CD1c-positive myeloid dendritic cell (primary cell): ENCODE results near the gene ODAPH.
"Not testable (repeated sequence)": the region's sequence is repeated elsewhere in the genome, so short reads cannot be mapped to it uniquely, and the experiment has no call there.

Source experiments
- DNase-seq: peaks from one replicate; pipeline ENCODE4 v3.0.0-alpha.2; 2016; ENCODE audit errors: extremely low spot score

Gene ODAPH, protein sequence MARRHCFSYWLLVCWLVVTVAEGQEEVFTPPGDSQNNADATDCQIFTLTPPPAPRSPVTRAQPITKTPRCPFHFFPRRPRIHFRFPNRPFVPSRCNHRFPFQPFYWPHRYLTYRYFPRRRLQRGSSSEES

DNA sequence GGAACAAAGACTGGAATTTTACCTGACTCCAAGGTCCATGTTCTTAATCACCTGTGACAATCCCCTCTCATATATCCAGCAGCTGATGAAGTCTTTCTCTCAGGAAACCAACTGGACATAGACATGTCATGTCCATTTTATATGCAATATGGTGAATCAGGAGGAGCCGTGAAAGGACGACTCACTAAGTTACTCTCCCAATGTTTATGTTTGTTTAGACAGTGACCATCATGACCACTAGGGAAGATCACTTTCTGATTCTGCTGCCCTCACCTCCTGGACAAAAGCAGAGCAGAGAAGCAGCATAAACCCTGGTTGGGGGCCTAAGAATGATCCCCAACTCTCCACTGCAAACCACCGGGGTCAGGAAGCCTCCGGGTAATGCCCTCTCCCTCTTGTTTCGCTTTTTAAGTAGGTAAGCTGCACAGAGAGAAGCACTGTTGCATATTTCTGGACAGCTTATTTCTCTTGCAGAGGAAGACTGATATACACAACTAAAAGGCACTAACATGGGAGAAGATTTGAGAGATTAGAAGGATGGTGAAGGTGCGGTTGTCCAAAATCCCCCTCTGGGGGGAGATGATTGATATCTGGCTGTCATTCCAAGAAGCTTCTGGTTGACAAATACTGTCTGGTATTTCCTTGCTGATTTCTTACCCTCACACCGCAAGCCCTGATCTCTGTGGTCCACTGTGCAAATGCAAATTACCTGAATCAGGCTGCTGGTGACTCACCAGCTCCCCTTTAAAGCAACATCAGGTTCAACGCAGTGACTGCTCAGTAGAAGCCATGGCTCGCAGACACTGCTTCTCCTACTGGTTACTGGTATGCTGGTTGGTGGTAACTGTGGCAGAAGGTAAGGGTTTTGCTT is at the start of gene ODAPH:
ODAPH (plus strand) TSS at position 773 of the 871 bp plus-strand sequence; CDS start at position 790, 17 bp downstream.
- DNase-seq: no peak

DNA sequence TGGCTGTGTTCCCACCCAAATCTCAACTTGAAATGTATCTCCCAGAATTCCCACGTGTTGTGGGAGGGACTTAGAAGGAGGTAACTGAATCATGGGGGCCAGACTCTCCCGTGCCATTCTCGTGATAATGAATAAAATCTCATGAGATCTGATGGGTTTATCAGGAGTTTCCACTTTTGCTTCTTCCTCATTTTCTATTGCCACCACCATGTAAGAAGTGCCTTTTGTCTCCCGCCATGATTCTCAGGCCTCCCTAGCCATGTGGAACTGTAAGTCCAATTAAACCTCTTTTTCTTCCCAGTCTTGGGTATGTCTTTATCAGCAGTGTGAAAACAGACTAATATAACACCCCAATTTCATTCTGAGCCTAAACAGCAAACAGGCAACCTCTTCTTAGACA is 46.3 kb upstream of the ODAPH start:
- DNase-seq: not testable (repeated sequence)

DNA sequence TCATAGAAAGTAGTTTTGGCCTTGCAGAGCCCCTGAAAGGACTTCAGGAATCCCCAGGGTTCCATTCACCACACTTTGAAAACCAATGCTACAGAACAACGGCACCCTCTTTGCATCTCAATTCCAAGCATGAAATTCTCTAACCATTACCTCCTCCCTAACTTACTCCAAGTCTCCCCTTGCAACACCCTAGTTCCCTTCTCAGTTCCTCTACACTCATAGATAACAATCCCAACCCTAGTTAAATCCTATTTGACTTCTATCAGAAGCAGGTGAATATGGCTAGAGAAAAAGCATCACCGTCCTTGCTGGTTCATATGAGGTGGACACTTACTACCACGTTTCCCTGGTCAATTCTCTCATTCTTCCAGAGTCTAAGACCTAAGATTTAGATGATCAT is 44.0 kb upstream of the ODAPH start:
- peak; percentile 62 for DNase-seq

GRCh38 chr4:75512386-75513211 is 43.3 kb upstream of the ODAPH start:
- peak; percentile 53 for DNase-seq

GRCh38 chr4:75513526-75514130 is 42.2 kb upstream of the ODAPH start:
- no peak for DNase-seq

DNA sequence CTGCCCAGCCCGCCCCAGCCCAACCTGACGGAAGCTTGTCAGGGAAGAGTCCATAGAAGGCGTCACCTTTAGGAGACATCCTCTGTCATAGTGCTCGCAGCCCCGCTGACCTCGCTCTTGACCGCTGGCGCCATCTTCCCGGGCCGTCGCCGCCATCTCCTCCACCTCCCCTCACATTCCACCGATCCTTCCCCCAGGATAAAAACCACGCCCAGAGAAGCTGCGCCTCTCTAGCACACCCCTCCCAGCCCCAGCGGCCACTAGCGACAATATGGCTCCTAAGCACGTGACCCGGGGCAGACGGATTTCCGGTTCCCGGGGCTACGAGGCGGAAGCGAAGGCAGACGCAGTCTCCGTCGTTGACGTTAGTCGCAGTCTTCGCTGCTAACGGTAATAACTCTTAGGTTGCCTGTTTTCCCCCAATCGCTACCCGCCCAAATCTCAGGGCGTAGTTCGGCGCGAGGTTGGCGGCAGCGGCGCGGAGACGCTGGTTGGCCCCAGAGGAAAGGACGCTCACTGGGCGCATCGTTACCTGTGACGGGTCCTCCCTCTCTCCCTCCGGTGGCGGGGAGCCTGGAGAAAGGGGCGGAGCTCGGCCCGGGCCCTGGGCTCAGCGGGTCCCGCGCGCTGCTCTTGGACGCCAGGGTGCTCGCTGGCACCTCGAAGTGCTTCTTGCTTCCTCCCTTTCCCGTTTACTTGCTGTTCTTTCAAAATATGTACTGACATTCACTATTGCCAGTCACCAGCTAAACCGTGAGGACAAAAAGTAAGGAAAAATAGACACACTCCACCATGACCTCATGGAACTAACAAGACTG is 41.5 kb upstream of the ODAPH start, which contains the start of the genes RCHY1 and THAP6:
RCHY1 (minus strand) TSS at position 273 of the 818 bp plus-strand sequence; CDS start at position 156, 117 bp downstream.
THAP6 (plus strand) TSS at position 343 of the 818 bp plus-strand sequence. CDS start 980 bp downstream, outside the sequence.
- DNase-seq: peak; percentile 97

GRCh38 chr4:75514949-75515612 is 40.8 kb upstream of the ODAPH start:
- DNase-seq: peak; percentile 37

- DNase-seq: no peak
Measured at GRCh38 chr4:75516144-75516543, 39.7 kb upstream of the ODAPH start.

DNA sequence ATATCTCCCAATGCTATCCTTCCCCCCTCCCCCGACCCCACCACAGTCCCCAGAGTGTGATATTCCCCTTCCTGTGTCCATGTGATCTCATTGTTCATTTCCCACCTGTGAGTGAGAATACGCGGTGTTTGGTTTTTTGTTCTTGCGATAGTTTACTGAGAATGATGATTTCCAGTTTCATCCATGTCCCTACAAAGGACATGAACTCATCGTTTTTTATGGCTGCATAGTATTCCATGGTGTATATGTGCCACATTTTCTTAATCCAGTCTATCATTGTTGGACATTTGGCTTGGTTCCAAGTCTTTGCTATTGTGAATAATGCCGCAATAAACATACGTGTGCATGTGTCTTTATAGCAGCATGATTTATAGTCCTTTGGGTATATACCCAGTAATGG is 36.4 kb upstream of the ODAPH start:
- DNase-seq: not testable (repeated sequence)

- no peak for DNase-seq
Measured at GRCh38 chr4:75525086-75525485, 30.8 kb upstream of the ODAPH start.

DNA sequence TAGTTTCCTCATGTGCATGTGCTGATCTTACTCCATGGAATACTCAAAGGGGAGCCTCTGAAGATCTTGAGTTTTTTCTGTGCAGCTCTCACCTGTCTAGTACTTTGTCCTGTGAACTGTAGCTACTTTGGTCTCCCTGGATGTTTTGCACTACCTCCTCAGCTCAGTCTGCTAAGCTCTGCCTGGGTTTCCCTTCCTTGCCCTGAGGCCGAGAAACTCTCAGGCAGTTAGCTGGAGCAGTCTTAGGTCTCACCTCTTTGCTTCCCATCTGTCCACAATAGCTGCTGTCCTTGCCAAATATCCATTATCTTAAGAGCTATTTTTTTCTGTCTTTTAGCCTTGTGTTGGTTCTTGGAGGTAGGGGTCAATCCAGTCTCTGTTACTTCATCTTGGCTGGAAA is 30.0 kb upstream of the ODAPH start:
- DNase-seq: no peak

DNA sequence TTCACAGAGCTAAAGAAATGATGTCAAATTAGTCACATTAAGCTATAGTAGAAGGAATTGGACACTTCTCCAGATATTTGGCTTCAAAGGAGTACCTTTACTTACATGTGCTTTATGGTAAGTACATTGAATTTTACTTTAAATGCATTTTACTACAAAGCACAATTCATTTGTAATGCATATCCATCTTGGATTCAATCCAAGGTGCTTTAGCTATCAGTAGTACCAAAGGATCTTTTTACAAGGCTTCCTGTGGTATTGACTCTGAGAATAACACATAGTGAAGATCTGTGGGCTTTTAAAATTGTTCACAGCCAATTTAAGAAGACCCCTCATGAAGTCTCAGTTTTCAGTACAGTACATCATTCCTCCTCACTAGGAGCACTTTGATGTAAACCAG is 28.4 kb upstream of the ODAPH start:
- DNase-seq: no peak

GRCh38 chr4:75530556-75531322 is 25.1 kb upstream of the ODAPH start:
- no peak for DNase-seq

- not testable (repeated sequence) for DNase-seq
Measured at GRCh38 chr4:75531536-75532143, 24.2 kb upstream of the ODAPH start.

DNA sequence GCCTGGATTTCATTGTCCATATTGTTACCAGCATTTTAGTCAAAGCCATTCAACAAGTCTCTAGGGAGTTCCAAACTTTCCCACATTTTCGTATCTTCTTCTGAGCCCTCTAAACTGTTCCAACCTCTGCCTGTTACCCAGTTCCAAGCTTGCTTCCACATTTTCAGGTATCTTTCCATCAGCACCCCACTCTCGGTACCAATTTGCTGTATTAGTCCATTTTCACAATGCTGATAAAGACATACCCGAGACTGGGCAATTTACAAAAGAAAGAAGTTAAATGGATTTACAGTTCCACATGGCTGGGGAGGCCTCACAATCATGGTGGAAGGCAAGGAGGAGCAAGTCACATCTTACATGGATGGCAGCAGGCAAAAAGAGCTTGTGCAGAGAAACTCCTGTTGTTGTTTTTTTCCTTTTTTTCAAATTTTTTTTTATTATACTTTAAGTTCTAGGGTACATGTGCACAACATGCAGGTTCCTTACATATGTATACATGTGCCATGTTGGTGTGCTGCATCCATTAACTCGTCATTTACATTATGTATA is 22.5 kb upstream of the ODAPH start:
- DNase-seq: not testable (repeated sequence)

- DNase-seq: not testable (repeated sequence)
Measured at GRCh38 chr4:75533926-75534325, 21.9 kb upstream of the ODAPH start.

GRCh38 chr4:75537308-75537707 is 18.6 kb upstream of the ODAPH start:
- DNase-seq: not testable (repeated sequence)

- DNase-seq: no peak
Measured at GRCh38 chr4:75542824-75543223, 13.0 kb upstream of the ODAPH start.

DNA sequence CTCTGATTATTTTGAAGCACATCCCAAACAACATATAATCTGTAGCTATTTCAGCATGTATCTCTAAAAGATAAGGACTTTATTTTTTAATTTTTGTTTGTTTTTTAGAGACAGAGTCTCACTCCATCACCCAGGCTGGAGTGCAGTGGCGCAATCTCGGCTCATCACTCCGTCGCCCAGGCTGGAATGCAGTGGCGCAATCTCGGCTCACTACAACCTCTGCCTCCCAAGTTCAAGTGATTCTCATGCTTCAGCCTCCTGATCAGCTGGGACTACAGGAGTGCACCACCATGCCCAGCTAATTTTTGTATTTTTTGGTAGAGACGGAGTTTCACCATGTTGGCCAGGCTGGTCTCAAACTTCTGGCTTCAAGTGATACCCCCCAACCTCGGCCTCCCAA is 11.6 kb upstream of the ODAPH start:
- DNase-seq: not testable (repeated sequence)
